Measurements from ENCODE around the gene SNAP23. TPM values are rescaled to one million over a fixed set of nuclear protein-coding genes. Genes with fewer than 3 reads are reported as not detected.

The SNAP23 gene
- total RNA-seq, 1 experiment from 2014 or later: 31.2 TPM

- ATAC-seq: no peak
- Histone ChIP-seq H3K9me3 (ENCODE audit: control insufficient read depth in 1 of 2, insufficient read depth in 1 of 2, low read depth in 1 of 2, low read length in 2 of 2) (no peaks in the 10 kb centered on the region), H3K27me3 (ENCODE audit: insufficient read depth, low read length) (no peaks in the 10 kb centered on the region), H3K9me2 (ENCODE audit: insufficient read depth) (no peaks in the 10 kb centered on the region), H3K4me1 (ENCODE audit: control insufficient read depth in 1 of 2, insufficient read depth in 2 of 2, low read length in 2 of 2) (no peaks in the 10 kb centered on the region), H3K27ac (ENCODE audit: low read depth, low read length) (no peak overlapping the region), H3K36me3 (ENCODE audit: control insufficient read depth in 1 of 2, insufficient read depth in 2 of 2, low read length in 2 of 2) (no peaks in the 10 kb centered on the region), H2AFZ (ENCODE audit: low read depth, low read length, poor library complexity, severe bottlenecking) (no peak overlapping the region), H3K9ac (ENCODE audit: low read length) (no peak overlapping the region), H3K4me3 (replicated peaks in 1 of 2; ENCODE audit: low read depth in 1 of 2, low read length in 2 of 2) (no peak overlapping the region), H3K4me2 (ENCODE audit: low read length) (no peak overlapping the region), H3K79me2 (ENCODE audit: insufficient read depth, low read length) (peaks cover 34% of the 10 kb centered on the region), H4K20me1 (ENCODE audit: insufficient read depth) (no peaks in the 10 kb centered on the region)
- no TSS peak for BruUV-seq (replicated peaks)
- no peak for DNase-seq (ENCODE audit: low read depth, low spot score)
- ChIA-PET POLR2A (no interaction called here), CTCF (no interaction called here), RAD21 (ENCODE audit: low non-redundant PET in 1 of 2, low total read pairs in 2 of 2, uncharacterized antibody in 2 of 2, unreplicated experiment in 2 of 2) (no interaction called here)
- intact Hi-C loops (cut with micrococcal nuclease): no loop called here
- TF ChIP-seq YY1 (IDR thresholded peaks at IDR 0.05; ENCODE audit: extremely low read depth, insufficient replicate concordance, low read depth, low read length) (no peak), EZH2 (IDR thresholded peaks at IDR 0.05) (no peak)
Observed at GRCh38 chr15:42482701-42483100, 12.7 kb upstream of the SNAP23 start.

DNA sequence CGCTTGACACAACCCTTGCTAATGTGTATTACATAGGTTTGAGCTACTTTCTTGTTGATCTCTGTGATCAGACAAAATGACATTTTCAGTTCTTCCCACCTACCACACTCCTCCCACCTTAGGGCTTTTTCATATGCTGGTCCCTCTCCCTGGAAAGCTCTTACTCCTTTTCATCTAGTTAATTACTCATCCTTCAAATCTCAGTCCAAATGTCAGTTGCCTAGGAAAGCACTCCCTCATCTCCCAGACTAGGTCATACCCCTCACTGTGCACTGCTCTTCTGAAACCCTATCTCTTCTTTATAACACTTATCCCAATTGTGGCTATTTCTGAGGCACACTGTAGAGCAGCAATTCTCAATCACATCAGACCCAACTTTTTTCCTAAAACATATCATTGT, 11.8 kb upstream of the SNAP23 start:
- ChIA-PET CTCF (no interaction called here), RAD21 (ENCODE audit: low non-redundant PET in 1 of 2, low total read pairs in 2 of 2, uncharacterized antibody in 2 of 2, unreplicated experiment in 2 of 2) (no interaction called here), POLR2A (no interaction called here)
- Histone ChIP-seq H4K20me1 (ENCODE audit: insufficient read depth) (no peaks in the 10 kb centered on the region), H3K9me2 (ENCODE audit: insufficient read depth) (no peaks in the 10 kb centered on the region), H3K27me3 (ENCODE audit: insufficient read depth, low read length) (no peaks in the 10 kb centered on the region), H3K79me2 (ENCODE audit: insufficient read depth, low read length) (peaks cover 44% of the 10 kb centered on the region), H3K36me3 (ENCODE audit: control insufficient read depth in 1 of 2, insufficient read depth in 2 of 2, low read length in 2 of 2) (no peaks in the 10 kb centered on the region), H3K27ac (ENCODE audit: low read depth, low read length) (no peak overlapping the region), H3K4me3 (replicated peaks in 1 of 2; ENCODE audit: low read depth in 1 of 2, low read length in 2 of 2) (no peak overlapping the region), H3K9me3 (ENCODE audit: control insufficient read depth in 1 of 2, insufficient read depth in 1 of 2, low read depth in 1 of 2, low read length in 2 of 2) (no peaks in the 10 kb centered on the region), H3K4me2 (ENCODE audit: low read length) (no peak overlapping the region), H3K4me1 (ENCODE audit: control insufficient read depth in 1 of 2, insufficient read depth in 2 of 2, low read length in 2 of 2) (no peaks in the 10 kb centered on the region), H3K9ac (ENCODE audit: low read length) (no peak overlapping the region), H2AFZ (ENCODE audit: low read depth, low read length, poor library complexity, severe bottlenecking) (no peak overlapping the region)
- intact Hi-C loops (cut with micrococcal nuclease): no loop called here
- DNase-seq (ENCODE audit: low read depth, low spot score) (no peak), ATAC-seq (no peak)
- TF ChIP-seq SRF (IDR thresholded peaks at IDR 0.05; ENCODE audit: low read depth) (no peak), MAX (IDR thresholded peaks at IDR 0.05) (no peak), POLR2A (IDR thresholded peaks at IDR 0.05; ENCODE audit: borderline replicate concordance, extremely low read depth, insufficient read depth, insufficient read length) (no peak), POLR2AphosphoS5 (IDR thresholded peaks at IDR 0.05; ENCODE audit: low read depth, low read length) (no peak), YY1 (IDR thresholded peaks at IDR 0.05; ENCODE audit: extremely low read depth, insufficient replicate concordance, low read depth, low read length) (no peak), SP1 (IDR thresholded peaks at IDR 0.05; ENCODE audit: low read depth) (no peak), CEBPB (IDR thresholded peaks at IDR 0.05; ENCODE audit: low read depth) (no peak), RAD21 (IDR thresholded peaks at IDR 0.05; ENCODE audit: low read depth) (no peak), JUND (IDR thresholded peaks at IDR 0.05) (no peak), ZNF274 (IDR thresholded peaks at IDR 0.05; ENCODE audit: low read depth, low read length) (no peak), EZH2phosphoT487 (IDR thresholded peaks at IDR 0.05; ENCODE audit: borderline replicate concordance) (no peak)
- TF ChIP-seq, protein P1, sequence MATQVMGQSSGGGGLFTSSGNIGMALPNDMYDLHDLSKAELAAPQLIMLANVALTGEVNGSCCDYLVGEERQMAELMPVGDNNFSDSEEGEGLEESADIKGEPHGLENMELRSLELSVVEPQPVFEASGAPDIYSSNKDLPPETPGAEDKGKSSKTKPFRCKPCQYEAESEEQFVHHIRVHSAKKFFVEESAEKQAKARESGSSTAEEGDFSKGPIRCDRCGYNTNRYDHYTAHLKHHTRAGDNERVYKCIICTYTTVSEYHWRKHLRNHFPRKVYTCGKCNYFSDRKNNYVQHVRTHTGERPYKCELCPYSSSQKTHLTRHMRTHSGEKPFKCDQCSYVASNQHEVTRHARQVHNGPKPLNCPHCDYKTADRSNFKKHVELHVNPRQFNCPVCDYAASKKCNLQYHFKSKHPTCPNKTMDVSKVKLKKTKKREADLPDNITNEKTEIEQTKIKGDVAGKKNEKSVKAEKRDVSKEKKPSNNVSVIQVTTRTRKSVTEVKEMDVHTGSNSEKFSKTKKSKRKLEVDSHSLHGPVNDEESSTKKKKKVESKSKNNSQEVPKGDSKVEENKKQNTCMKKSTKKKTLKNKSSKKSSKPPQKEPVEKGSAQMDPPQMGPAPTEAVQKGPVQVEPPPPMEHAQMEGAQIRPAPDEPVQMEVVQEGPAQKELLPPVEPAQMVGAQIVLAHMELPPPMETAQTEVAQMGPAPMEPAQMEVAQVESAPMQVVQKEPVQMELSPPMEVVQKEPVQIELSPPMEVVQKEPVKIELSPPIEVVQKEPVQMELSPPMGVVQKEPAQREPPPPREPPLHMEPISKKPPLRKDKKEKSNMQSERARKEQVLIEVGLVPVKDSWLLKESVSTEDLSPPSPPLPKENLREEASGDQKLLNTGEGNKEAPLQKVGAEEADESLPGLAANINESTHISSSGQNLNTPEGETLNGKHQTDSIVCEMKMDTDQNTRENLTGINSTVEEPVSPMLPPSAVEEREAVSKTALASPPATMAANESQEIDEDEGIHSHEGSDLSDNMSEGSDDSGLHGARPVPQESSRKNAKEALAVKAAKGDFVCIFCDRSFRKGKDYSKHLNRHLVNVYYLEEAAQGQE (IDR thresholded peaks at IDR 0.05; ENCODE audit: low read depth): no peak
- TF ChIP-seq, protein P2, sequence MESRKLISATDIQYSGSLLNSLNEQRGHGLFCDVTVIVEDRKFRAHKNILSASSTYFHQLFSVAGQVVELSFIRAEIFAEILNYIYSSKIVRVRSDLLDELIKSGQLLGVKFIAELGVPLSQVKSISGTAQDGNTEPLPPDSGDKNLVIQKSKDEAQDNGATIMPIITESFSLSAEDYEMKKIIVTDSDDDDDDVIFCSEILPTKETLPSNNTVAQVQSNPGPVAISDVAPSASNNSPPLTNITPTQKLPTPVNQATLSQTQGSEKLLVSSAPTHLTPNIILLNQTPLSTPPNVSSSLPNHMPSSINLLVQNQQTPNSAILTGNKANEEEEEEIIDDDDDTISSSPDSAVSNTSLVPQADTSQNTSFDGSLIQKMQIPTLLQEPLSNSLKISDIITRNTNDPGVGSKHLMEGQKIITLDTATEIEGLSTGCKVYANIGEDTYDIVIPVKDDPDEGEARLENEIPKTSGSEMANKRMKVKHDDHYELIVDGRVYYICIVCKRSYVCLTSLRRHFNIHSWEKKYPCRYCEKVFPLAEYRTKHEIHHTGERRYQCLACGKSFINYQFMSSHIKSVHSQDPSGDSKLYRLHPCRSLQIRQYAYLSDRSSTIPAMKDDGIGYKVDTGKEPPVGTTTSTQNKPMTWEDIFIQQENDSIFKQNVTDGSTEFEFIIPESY (IDR thresholded peaks at IDR 0.05; ENCODE audit: extremely low read depth, insufficient replicate concordance, low read length): no peak
- no TSS peak for BruUV-seq (replicated peaks)
